ENCODE measurements around the gene SPATA6L. TPM values are rescaled to one million over a fixed set of nuclear protein-coding genes. Genes with fewer than 3 reads are reported as not detected.

The SPATA6L gene
- total and polyA plus RNA-seq, 2 experiments from 2014 or later = 1.7 to 1.9 TPM

GRCh38 chr9:4684820-4685219 is 18.5 kb upstream of the SPATA6L start:
- no peak overlapping the region for H2AFZ ChIP-seq
- Mint-ChIP-seq H3K4me1 (peaks cover 2% of the 10 kb centered on the region; the same call in 2 of the 3 replicates), H3K27ac (no peak overlapping the region), H3K36me3 (ENCODE audit: low read depth) (peaks cover 15% of the 10 kb centered on the region; the same call in 2 of the 3 replicates), H3K9me3 (no peaks in the 10 kb centered on the region), H3K27me3 (ENCODE audit: insufficient read depth, low read depth, poor library complexity) (no peaks in the 10 kb centered on the region), H3K4me3 (no peak overlapping the region)
- DNase-seq (ENCODE audit: low spot score) (no peak), ATAC-seq (no peak)
- no peak overlapping the region for H3K4me2 ChIP-seq
- H3K79me2 ChIP-seq (replicated peaks; ENCODE audit: insufficient read depth) = peaks cover 53% of the 10 kb centered on the region
- H3K27ac ChIP-seq (ENCODE audit: low read depth) = no peak overlapping the region
- no peak overlapping the region for H3K4me3 ChIP-seq
- peaks cover 6% of the 10 kb centered on the region for H3F3A ChIP-seq (replicated peaks; ENCODE audit: low read depth)
- TF ChIP-seq, protein P1, sequence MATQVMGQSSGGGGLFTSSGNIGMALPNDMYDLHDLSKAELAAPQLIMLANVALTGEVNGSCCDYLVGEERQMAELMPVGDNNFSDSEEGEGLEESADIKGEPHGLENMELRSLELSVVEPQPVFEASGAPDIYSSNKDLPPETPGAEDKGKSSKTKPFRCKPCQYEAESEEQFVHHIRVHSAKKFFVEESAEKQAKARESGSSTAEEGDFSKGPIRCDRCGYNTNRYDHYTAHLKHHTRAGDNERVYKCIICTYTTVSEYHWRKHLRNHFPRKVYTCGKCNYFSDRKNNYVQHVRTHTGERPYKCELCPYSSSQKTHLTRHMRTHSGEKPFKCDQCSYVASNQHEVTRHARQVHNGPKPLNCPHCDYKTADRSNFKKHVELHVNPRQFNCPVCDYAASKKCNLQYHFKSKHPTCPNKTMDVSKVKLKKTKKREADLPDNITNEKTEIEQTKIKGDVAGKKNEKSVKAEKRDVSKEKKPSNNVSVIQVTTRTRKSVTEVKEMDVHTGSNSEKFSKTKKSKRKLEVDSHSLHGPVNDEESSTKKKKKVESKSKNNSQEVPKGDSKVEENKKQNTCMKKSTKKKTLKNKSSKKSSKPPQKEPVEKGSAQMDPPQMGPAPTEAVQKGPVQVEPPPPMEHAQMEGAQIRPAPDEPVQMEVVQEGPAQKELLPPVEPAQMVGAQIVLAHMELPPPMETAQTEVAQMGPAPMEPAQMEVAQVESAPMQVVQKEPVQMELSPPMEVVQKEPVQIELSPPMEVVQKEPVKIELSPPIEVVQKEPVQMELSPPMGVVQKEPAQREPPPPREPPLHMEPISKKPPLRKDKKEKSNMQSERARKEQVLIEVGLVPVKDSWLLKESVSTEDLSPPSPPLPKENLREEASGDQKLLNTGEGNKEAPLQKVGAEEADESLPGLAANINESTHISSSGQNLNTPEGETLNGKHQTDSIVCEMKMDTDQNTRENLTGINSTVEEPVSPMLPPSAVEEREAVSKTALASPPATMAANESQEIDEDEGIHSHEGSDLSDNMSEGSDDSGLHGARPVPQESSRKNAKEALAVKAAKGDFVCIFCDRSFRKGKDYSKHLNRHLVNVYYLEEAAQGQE (IDR thresholded peaks at IDR 0.05; ENCODE audit: unreplicated experiment) = no peak
- no peak for TF ChIP-seq ZNF331 (CRISPR knock-in tag; IDR thresholded peaks at IDR 0.05; ENCODE audit: low read depth)
- TF ChIP-seq ZNF462 (CRISPR knock-in tag; IDR thresholded peaks at IDR 0.05) = no peak
- TF ChIP-seq, protein P2, sequence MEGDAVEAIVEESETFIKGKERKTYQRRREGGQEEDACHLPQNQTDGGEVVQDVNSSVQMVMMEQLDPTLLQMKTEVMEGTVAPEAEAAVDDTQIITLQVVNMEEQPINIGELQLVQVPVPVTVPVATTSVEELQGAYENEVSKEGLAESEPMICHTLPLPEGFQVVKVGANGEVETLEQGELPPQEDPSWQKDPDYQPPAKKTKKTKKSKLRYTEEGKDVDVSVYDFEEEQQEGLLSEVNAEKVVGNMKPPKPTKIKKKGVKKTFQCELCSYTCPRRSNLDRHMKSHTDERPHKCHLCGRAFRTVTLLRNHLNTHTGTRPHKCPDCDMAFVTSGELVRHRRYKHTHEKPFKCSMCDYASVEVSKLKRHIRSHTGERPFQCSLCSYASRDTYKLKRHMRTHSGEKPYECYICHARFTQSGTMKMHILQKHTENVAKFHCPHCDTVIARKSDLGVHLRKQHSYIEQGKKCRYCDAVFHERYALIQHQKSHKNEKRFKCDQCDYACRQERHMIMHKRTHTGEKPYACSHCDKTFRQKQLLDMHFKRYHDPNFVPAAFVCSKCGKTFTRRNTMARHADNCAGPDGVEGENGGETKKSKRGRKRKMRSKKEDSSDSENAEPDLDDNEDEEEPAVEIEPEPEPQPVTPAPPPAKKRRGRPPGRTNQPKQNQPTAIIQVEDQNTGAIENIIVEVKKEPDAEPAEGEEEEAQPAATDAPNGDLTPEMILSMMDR (conservative IDR thresholded peaks at IDR 0.05; ENCODE audit: low read depth in 2 of 2) = no peak
- H3K4me1 ChIP-seq (ENCODE audit: insufficient read depth) = peaks cover 11% of the 10 kb centered on the region; the same call in 1 of the 2 replicates
- no peaks in the 10 kb centered on the region; the same call in 1 of the 2 replicates for H3K36me3 ChIP-seq (ENCODE audit: insufficient read depth)
- no peaks in the 10 kb centered on the region for H3K9me2 ChIP-seq (ENCODE audit: insufficient read depth)
- no peaks in the 10 kb centered on the region for H3K27me3 ChIP-seq (ENCODE audit: insufficient read depth)
- peaks cover 3% of the 10 kb centered on the region for H4K20me1 ChIP-seq (replicated peaks; ENCODE audit: insufficient read depth)
